Stimulated activated CD4-positive, alpha-beta T cell treated with anti-CD3 and anti-CD28 coated beads, Interleukin-1b, Interleukin-23, amount 100 ng/mL, for 4 hours (primary cell): ENCODE results near the gene LENEP.
A peak's percentile ranks its signal among the peaks of the same experiment; 100 is the strongest.
"Not testable (repeated sequence)": the region's sequence is repeated elsewhere in the genome, so short reads cannot be mapped to it uniquely, and the experiment has no call there.

ENCODE experiments used
- DNase-seq, 2 donors: peaks; one replicate each; pipeline ENCODE4 v3.0.0-alpha.2; 2020; ENCODE audit warnings: low read depth in 2 of 2

The LENEP gene

DNA sequence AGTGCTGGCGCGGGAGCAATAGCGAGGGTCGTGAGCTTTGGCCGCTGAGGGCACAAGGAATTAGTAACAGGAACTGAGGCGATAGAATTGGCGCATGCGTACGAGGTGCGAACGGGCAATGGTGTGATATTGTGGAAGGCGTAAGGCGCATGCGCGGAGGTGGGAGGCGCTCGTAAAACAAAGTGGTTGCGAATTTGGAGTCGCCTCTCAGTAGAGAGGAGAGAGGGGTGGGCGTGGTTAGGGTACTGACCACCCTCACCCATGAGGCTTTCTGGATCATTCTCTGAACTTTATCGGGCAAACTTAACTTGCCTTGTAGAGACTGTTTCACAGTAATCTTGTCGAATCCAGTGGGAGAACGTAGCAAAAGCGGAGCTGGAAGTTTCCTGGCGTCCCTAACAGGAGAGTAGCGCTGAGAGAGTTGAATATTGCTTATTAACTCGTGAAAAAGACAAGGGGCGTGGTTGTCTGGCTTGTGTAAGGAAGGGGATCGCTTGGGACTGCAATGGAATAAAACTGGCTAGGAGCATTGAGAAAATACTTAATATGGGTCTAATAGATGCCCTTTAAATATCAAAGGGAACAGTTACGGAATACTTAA lies 18.5 kb upstream of the LENEP start:
- peak; percentile 88 to 90 for DNase-seq

GRCh38 chr1:154975409-154976059 lies 17.9 kb upstream of the LENEP start:
- DNase-seq: peak; percentile 29 to 44

GRCh38 chr1:154977762-154978161 lies 15.6 kb upstream of the LENEP start:
- not testable (repeated sequence) for DNase-seq

GRCh38 chr1:154978360-154978759 lies 15.0 kb upstream of the LENEP start:
- DNase-seq: no peak

- DNase-seq: no peak
Measured at GRCh38 chr1:154982341-154982740, 11.0 kb upstream of the LENEP start.

DNA sequence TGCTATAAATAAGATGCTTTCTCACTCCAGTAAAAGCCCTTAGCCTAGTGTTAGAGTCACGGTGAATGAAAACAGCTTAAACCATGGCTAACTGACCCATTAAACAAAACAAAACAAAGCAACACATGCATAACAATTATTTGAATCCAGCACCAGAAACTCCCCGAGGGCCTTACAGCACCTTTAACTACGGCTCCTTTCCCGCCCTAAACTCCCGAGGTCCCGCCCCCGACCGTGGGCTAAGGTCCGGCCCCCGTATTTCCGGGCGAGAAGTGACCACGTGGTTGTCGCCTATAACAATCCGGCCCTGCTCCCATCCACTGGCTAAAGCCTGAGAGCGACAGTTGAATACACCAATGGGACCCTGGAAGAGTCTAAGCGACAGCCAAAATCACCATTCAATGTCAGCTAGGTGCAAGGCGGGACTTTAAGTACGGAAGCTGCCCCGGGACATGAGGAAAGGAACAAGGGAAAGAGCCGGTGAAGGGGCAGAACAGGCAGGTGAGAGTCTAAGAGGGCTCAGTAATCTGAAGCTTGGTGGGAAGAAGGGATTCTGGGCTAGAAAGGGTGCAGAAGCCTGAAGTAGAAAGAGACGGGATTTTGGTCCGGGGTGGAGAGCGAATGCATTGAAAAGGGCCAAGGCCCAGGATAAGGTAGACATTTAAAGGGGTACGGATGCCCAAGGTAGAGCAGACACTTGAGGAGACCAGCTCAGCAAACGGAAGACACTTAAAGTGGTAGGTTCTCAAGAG lies 10.3 kb upstream of the LENEP start, which contains the start of gene FLAD1:
FLAD1 (plus strand) TSS at position 448 of the 752 bp plus-strand sequence. CDS start 351 bp downstream, outside the sequence.
- peak; percentile 90 to 91 for DNase-seq

GRCh38 chr1:154983776-154984466 lies 9.5 kb upstream of the LENEP start:
- no peak for DNase-seq

DNA sequence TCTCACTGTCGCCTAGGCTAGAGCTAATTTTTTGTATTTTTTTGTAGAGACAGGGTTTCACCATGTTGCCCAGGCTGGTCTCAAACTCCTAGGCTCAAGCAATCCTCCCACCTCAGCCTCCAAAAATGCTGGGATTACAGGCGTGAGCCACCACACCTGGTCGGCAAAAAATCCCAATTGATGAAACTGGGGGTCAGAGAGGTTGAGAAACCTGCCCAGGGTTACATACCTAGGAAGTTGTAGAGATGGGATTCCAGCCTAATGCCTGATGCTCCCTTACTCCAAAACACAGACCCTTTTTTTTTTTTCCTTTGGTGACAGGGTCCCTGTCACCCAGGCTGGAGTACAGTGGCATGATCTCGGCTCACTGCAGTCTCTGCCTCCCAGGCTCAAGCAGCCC lies 6.7 kb upstream of the LENEP start:
- not testable (repeated sequence) for DNase-seq

- no peak for DNase-seq
Measured at GRCh38 chr1:154987326-154987725, 6.1 kb upstream of the LENEP start.

DNA sequence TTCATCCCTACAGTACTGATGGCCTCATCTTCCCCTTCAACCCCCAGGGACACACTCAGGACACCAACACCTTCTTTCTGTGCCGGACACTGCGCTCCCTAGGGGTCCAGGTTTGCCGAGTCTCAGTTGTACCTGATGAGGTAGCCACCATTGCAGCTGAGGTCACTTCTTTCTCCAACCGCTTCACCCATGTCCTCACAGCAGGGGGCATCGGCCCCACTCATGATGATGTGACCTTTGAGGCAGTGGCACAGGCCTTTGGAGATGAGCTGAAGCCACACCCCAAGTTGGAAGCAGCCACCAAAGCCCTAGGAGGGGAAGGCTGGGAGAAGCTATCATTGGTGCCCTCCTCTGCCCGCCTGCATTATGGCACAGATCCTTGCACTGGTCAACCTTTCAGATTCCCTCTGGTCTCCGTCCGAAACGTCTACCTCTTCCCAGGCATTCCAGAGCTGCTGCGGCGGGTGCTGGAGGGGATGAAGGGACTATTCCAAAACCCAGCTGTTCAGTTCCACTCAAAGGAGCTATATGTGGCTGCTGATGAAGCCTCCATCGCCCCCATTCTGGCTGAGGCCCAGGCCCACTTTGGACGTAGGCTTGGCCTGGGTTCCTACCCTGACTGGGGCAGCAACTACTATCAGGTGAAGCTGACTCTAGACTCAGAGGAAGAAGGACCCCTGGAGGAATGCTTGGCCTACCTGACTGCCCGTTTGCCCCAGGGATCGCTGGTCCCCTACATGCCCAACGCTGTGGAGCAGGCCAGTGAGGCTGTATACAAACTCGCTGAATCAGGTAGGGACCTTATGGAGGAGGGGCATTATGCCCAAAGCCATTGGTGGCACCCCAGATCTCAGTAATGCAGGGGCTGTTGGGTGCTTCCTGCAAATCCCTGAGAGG lies 5.1 kb upstream of the LENEP start:
- no peak for DNase-seq

DNA sequence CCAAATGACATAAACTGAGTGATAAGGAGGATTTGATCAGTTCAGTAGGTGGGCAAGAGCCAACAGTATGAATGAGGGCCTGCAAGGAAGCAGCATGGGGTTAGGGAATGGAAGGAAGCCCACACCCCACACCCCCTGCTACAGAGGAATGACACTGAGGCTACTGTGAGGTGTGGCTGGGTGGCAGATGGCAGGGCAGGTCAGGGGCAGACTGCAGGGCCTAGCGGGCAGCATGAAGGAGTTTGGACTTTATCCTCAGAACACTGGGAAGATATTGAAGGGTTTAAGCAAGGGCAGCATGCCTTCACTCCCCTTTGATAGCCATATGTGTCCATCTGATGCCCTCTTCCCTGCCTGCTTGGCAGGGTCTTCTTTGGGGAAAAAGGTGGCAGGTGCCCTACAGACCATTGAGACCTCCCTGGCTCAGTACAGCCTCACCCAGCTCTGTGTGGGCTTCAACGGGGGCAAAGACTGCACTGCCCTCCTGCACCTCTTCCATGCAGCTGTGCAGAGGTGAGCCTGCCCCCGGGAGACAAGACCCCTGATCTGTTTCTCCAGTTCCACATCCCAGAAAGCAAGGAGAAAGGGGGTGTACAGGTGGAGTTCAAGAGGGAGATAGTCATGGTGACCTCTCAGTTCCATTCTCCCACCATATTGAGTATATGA lies 4.1 kb upstream of the LENEP start:
- DNase-seq: no peak

DNA sequence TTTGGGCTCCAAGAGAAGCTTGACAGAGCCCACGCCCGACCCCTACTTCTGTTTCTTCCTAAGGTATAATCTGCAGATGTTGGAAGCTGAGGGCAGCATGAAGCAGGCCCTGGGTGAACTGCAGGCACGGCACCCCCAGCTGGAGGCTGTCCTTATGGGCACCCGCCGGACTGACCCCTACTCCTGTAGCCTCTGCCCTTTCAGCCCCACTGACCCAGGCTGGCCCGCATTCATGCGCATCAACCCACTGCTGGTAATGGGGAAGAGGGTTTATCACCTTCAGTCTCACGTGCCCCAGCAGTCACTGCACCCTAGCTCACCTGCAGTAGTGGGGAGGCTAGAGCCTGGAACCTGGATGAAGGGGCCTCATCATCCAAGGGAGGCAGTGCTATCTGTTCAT lies 3.1 kb upstream of the LENEP start:
- DNase-seq: no peak

DNA sequence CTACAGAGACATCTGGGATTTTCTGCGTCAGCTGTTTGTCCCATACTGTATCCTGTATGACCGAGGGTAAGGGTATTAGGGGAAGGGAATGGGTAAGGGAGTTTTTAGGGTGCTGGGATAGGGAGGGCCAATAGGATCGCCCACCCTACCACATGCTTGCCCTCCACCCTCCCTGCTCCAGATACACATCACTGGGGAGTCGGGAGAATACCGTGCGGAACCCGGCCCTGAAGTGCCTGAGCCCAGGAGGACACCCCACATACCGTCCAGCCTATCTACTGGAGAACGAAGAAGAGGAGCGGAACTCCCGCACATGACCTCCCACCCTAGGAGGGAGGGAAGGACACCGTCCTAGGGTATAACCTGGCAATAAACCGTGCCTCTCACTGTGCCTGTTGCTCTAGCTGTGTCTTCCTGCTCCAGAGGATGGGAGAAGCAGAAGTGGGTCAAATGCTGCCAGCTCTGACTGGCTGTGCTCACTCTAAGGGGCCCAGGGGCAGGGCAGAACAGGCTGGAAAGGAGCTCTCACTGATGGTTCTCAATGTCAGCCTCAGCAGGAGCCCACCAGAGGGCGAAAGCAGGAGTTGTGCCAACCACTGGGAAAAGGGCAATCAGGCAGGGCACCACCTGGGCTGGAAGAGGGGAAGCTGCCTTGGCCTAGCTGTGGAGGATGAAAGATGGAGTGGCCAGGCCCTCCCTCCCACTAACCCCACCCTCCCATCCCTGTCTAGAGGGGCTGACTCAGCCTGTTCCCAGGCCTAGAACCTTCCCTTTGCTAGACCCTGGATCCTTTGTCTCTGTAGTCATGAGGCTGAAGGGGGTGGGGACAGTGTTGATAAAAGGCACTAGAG lies 440 bp upstream of the LENEP start:
- DNase-seq: no peak

DNA sequence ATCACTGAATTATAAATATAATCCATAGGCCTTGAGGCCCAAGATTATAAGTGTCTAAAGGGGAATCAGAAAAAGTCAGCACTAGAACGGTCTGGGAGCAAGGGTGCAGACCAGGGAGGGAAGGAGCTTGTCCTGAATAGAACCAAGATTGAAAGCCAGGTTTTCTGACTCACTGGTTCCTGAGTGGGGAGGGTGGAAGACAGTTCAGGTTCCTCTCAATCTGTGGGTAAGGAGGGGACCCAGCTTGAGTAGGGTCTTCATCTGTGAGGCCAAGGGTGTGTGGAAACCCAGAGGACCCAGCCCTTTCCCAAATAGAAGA lies 842 bp downstream of the LENEP start:
- no peak for DNase-seq

- no peak for DNase-seq
Measured at GRCh38 chr1:154994591-154994990, 1.2 kb downstream of the LENEP start.

DNA sequence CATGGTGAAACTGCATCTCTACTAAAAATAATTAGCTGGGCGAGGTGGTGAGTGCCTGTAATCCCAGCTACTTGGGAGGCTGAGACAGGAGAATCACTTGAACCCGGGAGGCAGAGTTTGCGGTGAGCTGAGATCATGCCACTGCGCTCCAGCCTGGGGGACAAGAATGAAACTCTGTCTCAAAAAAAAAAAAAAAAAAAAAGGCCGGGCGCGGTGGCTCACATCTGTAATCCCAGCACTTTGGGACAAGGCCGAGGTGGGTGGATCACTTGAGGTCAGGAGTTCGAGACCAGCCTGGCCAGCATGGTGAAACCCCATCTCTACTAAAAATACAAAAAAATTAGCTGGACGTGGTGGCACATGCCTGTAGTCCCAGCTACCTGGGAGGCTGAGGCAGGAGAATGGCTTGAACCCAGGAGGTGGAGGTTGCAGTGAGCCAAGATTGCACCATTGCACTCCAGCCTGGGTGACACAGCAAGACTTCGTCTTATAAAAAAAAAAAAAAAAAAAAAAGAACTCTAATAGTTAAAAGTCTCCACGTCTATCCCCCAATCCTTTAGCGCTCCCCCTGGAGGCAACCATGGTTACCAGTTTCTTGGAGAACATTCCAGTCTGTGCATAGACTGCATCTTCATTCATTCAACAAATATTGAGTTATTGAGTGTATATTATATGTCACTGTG lies 2.1 kb downstream of the LENEP start:
- not testable (repeated sequence) for DNase-seq

GRCh38 chr1:154996966-154997701 lies 3.7 kb downstream of the LENEP start:
- DNase-seq: no peak

- DNase-seq: no peak
Measured at GRCh38 chr1:154998201-154998780, 4.9 kb downstream of the LENEP start.
